GM18873 (cell line): ENCODE measurements around the gene CDH23.

Experiments used
- ATAC-seq: cut with Tn5 transposase; IDR thresholded peaks from one replicate; pipeline ENCODE4 v1.9.1; 2021; ENCODE audit warnings: mild to moderate bottlenecking, moderate library complexity, moderate number of reproducible peaks; ENCODE audit not compliant: unreplicated experiment, low FRiP score

The CDH23 gene

GRCh38 chr10:71661060-71661622 is 264.4 kb downstream of the CDH23 start:
- no peak for ATAC-seq

GRCh38 chr10:71661779-71662336 is 265.1 kb downstream of the CDH23 start:
- ATAC-seq, result no peak

GRCh38 chr10:71663311-71663710 is 266.6 kb downstream of the CDH23 start:
- no peak for ATAC-seq

- no peak for ATAC-seq
These were observed 267.9 kb downstream of the CDH23 start for GRCh38 chr10:71664585-71664984.

- no peak for ATAC-seq
These were observed 268.7 kb downstream of the CDH23 start for GRCh38 chr10:71665456-71665855.

- no peak for ATAC-seq
These were observed 270.1 kb downstream of the CDH23 start for GRCh38 chr10:71666639-71667386.

GRCh38 chr10:71667387-71667752 is 270.6 kb downstream of the CDH23 start:
- no peak for ATAC-seq

- no peak for ATAC-seq
These were observed 275.6 kb downstream of the CDH23 start for GRCh38 chr10:71671994-71672946.

GRCh38 chr10:71675295-71675970 is 278.7 kb downstream of the CDH23 start:
- no peak for ATAC-seq

GRCh38 chr10:71677261-71677660 is 280.5 kb downstream of the CDH23 start:
- no peak for ATAC-seq

- no peak for ATAC-seq
These were observed 281.5 kb downstream of the CDH23 start for GRCh38 chr10:71678057-71678805.

GRCh38 chr10:71679425-71679824 is 282.7 kb downstream of the CDH23 start:
- ATAC-seq, result no peak

- no peak for ATAC-seq
These were observed 285.3 kb downstream of the CDH23 start for GRCh38 chr10:71681977-71682376.

GRCh38 chr10:71683301-71683700 is 286.6 kb downstream of the CDH23 start:
- ATAC-seq, result no peak

- ATAC-seq, result no peak
These were observed 287.8 kb downstream of the CDH23 start for GRCh38 chr10:71684356-71685173.

GRCh38 chr10:71685554-71686232 is 289.0 kb downstream of the CDH23 start:
- ATAC-seq, result no peak

- no peak for ATAC-seq
These were observed 290.4 kb downstream of the CDH23 start for GRCh38 chr10:71687077-71687476.

GRCh38 chr10:71687480-71687879 is 290.8 kb downstream of the CDH23 start:
- ATAC-seq, result no peak
